HuH-7 (cell line): Measurements from ENCODE around the gene ZNF175.
A peak's percentile ranks its signal among the peaks of the same experiment; 100 is the strongest.

ENCODE experiments used
- DNase-seq: peaks from one replicate; pipeline ENCODE4 v3.0.0; 2011; ENCODE audit warnings: low spot score

The ZNF175 gene

GRCh38 chr19:51549533-51550324 lies 21.4 kb upstream of the ZNF175 start:
- DNase-seq = no peak

- no peak for DNase-seq
Observed at GRCh38 chr19:51550848-51551672, 20.0 kb upstream of the ZNF175 start.

- DNase-seq = no peak
Observed at GRCh38 chr19:51551673-51552432, 19.2 kb upstream of the ZNF175 start.

GRCh38 chr19:51552608-51552995 lies 18.5 kb upstream of the ZNF175 start:
- DNase-seq = no peak

GRCh38 chr19:51552996-51553725 lies 17.9 kb upstream of the ZNF175 start:
- DNase-seq = peak; percentile 67

- DNase-seq = no peak
Observed at GRCh38 chr19:51559240-51559639, 11.8 kb upstream of the ZNF175 start.

- DNase-seq = no peak
Observed at GRCh38 chr19:51560339-51560738, 10.7 kb upstream of the ZNF175 start.

- DNase-seq = no peak
Observed at GRCh38 chr19:51564791-51565190, 6.3 kb upstream of the ZNF175 start.

- no peak for DNase-seq
Observed at GRCh38 chr19:51565583-51565982, 5.5 kb upstream of the ZNF175 start.

- no peak for DNase-seq
Observed at GRCh38 chr19:51566489-51567100, 4.5 kb upstream of the ZNF175 start.

- no peak for DNase-seq
Observed at GRCh38 chr19:51567583-51567982, 3.5 kb upstream of the ZNF175 start.

- no peak for DNase-seq
Observed at GRCh38 chr19:51568456-51568855, 2.6 kb upstream of the ZNF175 start.

- DNase-seq = no peak
Observed at GRCh38 chr19:51571599-51571998, 516 bp downstream of the ZNF175 start.

- DNase-seq = no peak
Observed at GRCh38 chr19:51572410-51572809, 1.3 kb downstream of the ZNF175 start.

GRCh38 chr19:51572908-51573307 lies 1.8 kb downstream of the ZNF175 start:
- DNase-seq = no peak

GRCh38 chr19:51573331-51573730 lies 2.2 kb downstream of the ZNF175 start:
- DNase-seq = no peak

GRCh38 chr19:51576850-51577249 lies 5.8 kb downstream of the ZNF175 start:
- no peak for DNase-seq

- no peak for DNase-seq
Observed at GRCh38 chr19:51586103-51586728, 15.1 kb downstream of the ZNF175 start.

GRCh38 chr19:51586799-51587198 lies 15.7 kb downstream of the ZNF175 start:
- no peak for DNase-seq

GRCh38 chr19:51587264-51588191 lies 16.4 kb downstream of the ZNF175 start:
- no peak for DNase-seq
